WTC11 (cell line): ENCODE results near the gene DPP4. TPM values are rescaled to one million over a fixed set of nuclear protein-coding genes. Genes with fewer than 3 reads are reported as not detected.

Source experiments
- ATAC-seq: fragments of 200-7000 bp; cut with Tn5 transposase; 2 replicates; pipeline ENCODE4 v1.10.0; 2021; ENCODE audit warnings: mild to moderate bottlenecking, moderate library complexity
- CTCF ChIA-PET: fragments of 300-600 bp; sonication (Branson Sonifier 250); formaldehyde crosslinking; loops from one replicate; lab custom pipeline; 2021; ENCODE audit warnings: antibody characterized with exemption; lab: Charles Lee
- POLR2A ChIA-PET: fragments of 350-600 bp; sonication (Branson Sonifier 250); formaldehyde crosslinking; loops from one replicate; lab custom pipeline; 2021; ENCODE audit warnings: antibody characterized with exemption; lab: Charles Lee
- DNase-seq: peaks from one replicate; pipeline ENCODE4 v3.0.0; 2021; ENCODE audit warnings: low spot score
- H3K27ac Mint-ChIP-seq: 2 replicates; pipeline ENCODE4 v1.8.0; 2021; ENCODE audit warnings: mixed read lengths
- H3K27me3 Mint-ChIP-seq: 2 replicates; pipeline ENCODE4 v1.8.0; 2021; ENCODE audit warnings: low read depth, mild to moderate bottlenecking, moderate library complexity, mixed read lengths
- H3K36me3 Mint-ChIP-seq: 2 replicates; pipeline ENCODE4 v1.8.0; 2021; ENCODE audit warnings: mixed read lengths
- H3K4me1 Mint-ChIP-seq: 2 replicates; pipeline ENCODE4 v1.8.0; 2022; ENCODE audit warnings: mixed read lengths
- H3K4me3 Mint-ChIP-seq: 2 replicates; pipeline ENCODE4 v1.8.0; 2021; ENCODE audit warnings: mild to moderate bottlenecking, moderate library complexity, mixed read lengths
- H3K9me3 Mint-ChIP-seq: 2 replicates; pipeline ENCODE4 v1.8.0; 2021; ENCODE audit warnings: mixed read lengths
- ERG ChIP-seq: fragments of 250-450 bp; sonication (Bioruptor Pico); IDR thresholded peaks from 2 replicates; pipeline ENCODE4 v1.8.0; 2021; ENCODE audit warnings: mild to moderate bottlenecking
- ESRRA ChIP-seq: sonication (generic); formaldehyde crosslinking; IDR thresholded peaks from 2 replicates; pipeline ENCODE4 v1.8.1; 2022; ENCODE audit warnings: mild to moderate bottlenecking, missing genetic modification reagents, borderline replicate concordance
- ETV6 ChIP-seq: sonication (generic); formaldehyde crosslinking; IDR thresholded peaks from 2 replicates; pipeline ENCODE4 v1.8.1; 2022; ENCODE audit warnings: mild to moderate bottlenecking, missing genetic modification reagents
- FOXJ3 ChIP-seq: sonication (generic); formaldehyde crosslinking; IDR thresholded peaks from 2 replicates; pipeline ENCODE4 v1.9.0; 2021; ENCODE audit warnings: missing genetic modification reagents, mild to moderate bottlenecking, borderline replicate concordance
- FOXK1 ChIP-seq: sonication (generic); formaldehyde crosslinking; IDR thresholded peaks from 2 replicates; pipeline ENCODE4 v1.8.0; 2022; ENCODE audit warnings: mild to moderate bottlenecking, moderate library complexity, missing genetic modification reagents
- FOXP4 ChIP-seq: sonication (generic); formaldehyde crosslinking; IDR thresholded peaks from 2 replicates; pipeline ENCODE4 v1.8.0; 2022; ENCODE audit warnings: mild to moderate bottlenecking, missing genetic modification reagents
- GTF2I ChIP-seq: fragments of 250-450 bp; sonication (Bioruptor Pico); conservative IDR thresholded peaks from 2 replicates; pipeline ENCODE4 v1.4.0; 2021; ENCODE audit warnings: mild to moderate bottlenecking
- MLX ChIP-seq: sonication (generic); formaldehyde crosslinking; IDR thresholded peaks from 2 replicates; pipeline ENCODE4 v1.8.1; 2023; ENCODE audit warnings: mild to moderate bottlenecking, missing genetic modification reagents, moderate library complexity
- MYBL2 ChIP-seq: sonication (generic); formaldehyde crosslinking; IDR thresholded peaks from 2 replicates; pipeline ENCODE4 v1.8.1; 2023; ENCODE audit warnings: mild to moderate bottlenecking, moderate library complexity, missing genetic modification reagents
- NFATC4 ChIP-seq: fragments of 250-450 bp; sonication (Bioruptor Pico); IDR thresholded peaks from 2 replicates; pipeline ENCODE4 v1.9.0; 2021; ENCODE audit warnings: mild to moderate bottlenecking
- PRDM15 ChIP-seq: sonication (generic); formaldehyde crosslinking; IDR thresholded peaks from 2 replicates; pipeline ENCODE4 v1.8.0; 2022; ENCODE audit warnings: missing genetic modification reagents
- SP1 ChIP-seq: sonication (generic); formaldehyde crosslinking; conservative IDR thresholded peaks from 2 replicates; pipeline ENCODE4 v1.8.1; 2022; ENCODE audit warnings: missing genetic modification reagents
- TCF7 ChIP-seq: sonication (generic); formaldehyde crosslinking; IDR thresholded peaks from 2 replicates; pipeline ENCODE4 v1.8.0; 2022; ENCODE audit warnings: mild to moderate bottlenecking, low read depth, missing genetic modification reagents, moderate library complexity
- TEAD4 ChIP-seq: sonication (generic); formaldehyde crosslinking; IDR thresholded peaks from 2 replicates; pipeline ENCODE4 v1.8.0; 2022; ENCODE audit warnings: mild to moderate bottlenecking, missing genetic modification reagents
- USF1 ChIP-seq: sonication (generic); formaldehyde crosslinking; IDR thresholded peaks from 2 replicates; pipeline ENCODE4 v1.8.0; 2022; ENCODE audit warnings: mild to moderate bottlenecking, missing genetic modification reagents
- ZNF219 ChIP-seq: sonication (generic); formaldehyde crosslinking; IDR thresholded peaks from 2 replicates; pipeline ENCODE4 v1.8.0; 2023; ENCODE audit warnings: missing genetic modification reagents, mild to moderate bottlenecking, borderline replicate concordance
- ZNF232 ChIP-seq: sonication (generic); formaldehyde crosslinking; IDR thresholded peaks from 2 replicates; pipeline ENCODE4 v1.8.0; 2022; ENCODE audit warnings: mild to moderate bottlenecking, missing genetic modification reagents
- ZNF263 ChIP-seq: sonication (generic); formaldehyde crosslinking; IDR thresholded peaks from 2 replicates; pipeline ENCODE4 v1.8.1; 2022; ENCODE audit warnings: low read depth, mild to moderate bottlenecking, moderate library complexity, missing genetic modification reagents
- ZNF425 ChIP-seq: fragments of 250-450 bp; sonication (Bioruptor Pico); conservative IDR thresholded peaks from 2 replicates; pipeline ENCODE4 v1.9.0; 2021; ENCODE audit warnings: mild to moderate bottlenecking
- ZNF671 ChIP-seq: fragments of 250-450 bp; sonication (Bioruptor Pico); IDR thresholded peaks from 2 replicates; pipeline ENCODE4 v1.8.0; 2021; ENCODE audit warnings: mild to moderate bottlenecking
- ZSCAN18 ChIP-seq: fragments of 250-450 bp; sonication (Bioruptor Pico); IDR thresholded peaks from 2 replicates; pipeline ENCODE4 v2.1.2; 2022; ENCODE audit warnings: mild to moderate bottlenecking, moderate library complexity
- total RNA-seq: library from RNA; stranded (reverse); gene quantifications from 3 replicates; pipeline ENCODE4 v1.2.3, GENCODE V29; 2021

DPP4 gene
- total RNA-seq, 1 experiment from 2014 or later = 3.6 TPM

- no peak overlapping the region for H3K4me3 Mint-ChIP-seq
- ATAC-seq (no peak), DNase-seq (no peak)
- H3K27ac Mint-ChIP-seq = no peak overlapping the region
- H3K4me1 Mint-ChIP-seq = peaks cover 12% of the 10 kb centered on the region
- ChIA-PET CTCF (no interaction called here), POLR2A (no interaction called here)
- TF ChIP-seq MLX (CRISPR knock-in tag) = no peak
- no peak for TF ChIP-seq ZNF232 (CRISPR knock-in tag)
- TF ChIP-seq GTF2I = no peak
- TF ChIP-seq MYBL2 (CRISPR knock-in tag) = no peak
- TF ChIP-seq ERG (CRISPR knock-in tag) = no peak
- TF ChIP-seq FOXK1 (CRISPR knock-in tag) = no peak
- no peak for TF ChIP-seq ZNF263 (CRISPR knock-in tag)
- H3K9me3 Mint-ChIP-seq = no peaks in the 10 kb centered on the region
- H3K27me3 Mint-ChIP-seq = no peaks in the 10 kb centered on the region
- H3K36me3 Mint-ChIP-seq = no peaks in the 10 kb centered on the region
Measured at GRCh38 chr2:161976295-161976694, 97.7 kb downstream of the DPP4 start.

GRCh38 chr2:161975813-161976160, 98.2 kb downstream of the DPP4 start:
- ATAC-seq = no peak
- H3K9me3 Mint-ChIP-seq = no peaks in the 10 kb centered on the region
- ChIA-PET CTCF (no interaction called here), POLR2A (no interaction called here)
- H3K36me3 Mint-ChIP-seq = no peaks in the 10 kb centered on the region
- H3K4me1 Mint-ChIP-seq = peaks cover 16% of the 10 kb centered on the region
- H3K27me3 Mint-ChIP-seq = no peaks in the 10 kb centered on the region
- H3K27ac Mint-ChIP-seq = no peak overlapping the region
- DNase-seq = no peak
- TF ChIP-seq ZNF671 (CRISPR knock-in tag) = no peak
- TF ChIP-seq FOXJ3 (CRISPR knock-in tag) = no peak
- TF ChIP-seq PRDM15 = no peak
- TF ChIP-seq ZNF263 (CRISPR knock-in tag) = no peak
- TF ChIP-seq ESRRA (CRISPR knock-in tag) = no peak
- TF ChIP-seq ZNF219 (CRISPR knock-in tag) = no peak
- no peak for TF ChIP-seq USF1 (CRISPR knock-in tag)
- TF ChIP-seq ETV6 (CRISPR knock-in tag) = no peak
- no peak overlapping the region for H3K4me3 Mint-ChIP-seq

GRCh38 chr2:161975062-161975812, 98.8 kb downstream of the DPP4 start:
- CTCF ChIA-PET = no interaction called here
- no peak for ATAC-seq
- peaks cover 19% of the 10 kb centered on the region for H3K4me1 Mint-ChIP-seq
- TF ChIP-seq FOXP4 = no peak
- TF ChIP-seq ZNF425 (CRISPR knock-in tag) = no peak
- no peak for TF ChIP-seq TEAD4
- no peak for TF ChIP-seq ESRRA (CRISPR knock-in tag)
- TF ChIP-seq NFATC4 (CRISPR knock-in tag) = no peak
- TF ChIP-seq ZSCAN18 (CRISPR knock-in tag) = no peak
- no peak for TF ChIP-seq TCF7 (CRISPR knock-in tag)
- TF ChIP-seq SP1 (CRISPR knock-in tag) = no peak

More at GRCh38 chr2:161975062-161975812, 98.8 kb downstream of the DPP4 start:
- Mint-ChIP-seq H3K9me3 (no peaks in the 10 kb centered on the region), H3K27me3 (no peaks in the 10 kb centered on the region), H3K4me3 (no peak overlapping the region), H3K27ac (no peak overlapping the region), H3K36me3 (no peaks in the 10 kb centered on the region)
- no peak for DNase-seq
- POLR2A ChIA-PET = no interaction called here
